H1 (cell line): ENCODE data around the gene BORCS8. TPM values are rescaled to one million over a fixed set of nuclear protein-coding genes. Genes with fewer than 3 reads are reported as not detected.

Experiments
- CHD1 ChIP-seq: IDR thresholded peaks from 2 replicates; pipeline ENCODE4 v1.6.1; 2012; ENCODE audit warnings: low read depth, low read length, improper control_type of control experiment
- NRF1 ChIP-seq: IDR thresholded peaks from 2 replicates; pipeline ENCODE4 v1.6.1; 2011; ENCODE audit warnings: mild to moderate bottlenecking, low read depth, low read length, improper control_type of control experiment
- polyA plus RNA-seq, 7 experiments: library from polyadenylated mRNA; depleted of rRNA in 3 of 7; stranded (reverse) in 5 of 7; unstranded in 2 of 7; fragments of >200 nt in 5 of 7; fragments of 200-250 nt in 2 of 7; gene quantifications; 1 replicate in 5 of 7; 2 replicates in 1 of 7; 4 replicates in 1 of 7; pipeline versions ENCODE4 v1.2.1 to v1.2.3, GENCODE V29; 2011 to 2013; ENCODE audit warnings: missing spikeins in 2 of 7, mixed read lengths in 2 of 7
- total RNA-seq: library from RNA; stranded (reverse); fragmentation: NEBNext Ultra II Directional; extraction: Animal tissue kit (Norgen Biotek cat#: 25700); gene quantifications from 2 replicates; pipeline ENCODE4 v1.2.1, GENCODE V29; 2021
- TF ChIP-seq, protein P1 (sequence below): IDR thresholded peaks from 2 replicates; pipeline ENCODE4 v1.6.1; 2012; ENCODE audit warnings: inconsistent platforms

BORCS8 gene
- total and polyA plus RNA-seq, 2 of the 8 experiments (the other 6 are each of a cell fraction or from before 2014, with no cell fraction given), result 15.0 to 15.9 TPM

DNA sequence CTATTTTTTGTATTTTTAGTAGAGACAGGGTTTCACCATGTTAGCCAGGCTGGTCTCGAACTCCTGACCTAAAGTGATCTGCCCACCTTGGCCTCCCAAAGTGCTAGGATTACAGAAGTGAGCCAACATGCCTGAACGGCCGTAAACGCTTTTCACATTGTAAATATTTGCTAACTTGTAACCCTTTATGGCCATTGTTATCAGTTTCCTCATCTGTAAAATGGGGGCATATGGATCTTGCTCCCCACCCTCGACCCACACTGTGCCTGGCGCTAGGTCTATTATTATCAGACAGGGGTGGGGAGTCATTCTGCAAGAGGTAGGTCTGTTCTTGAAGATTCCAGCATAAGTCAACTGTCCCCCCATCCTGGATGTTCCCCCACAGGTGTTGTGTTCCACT lies 31.7 kb upstream of the BORCS8 start (continued):
- TF ChIP-seq CHD1 (no peak), NRF1 (no peak)
- TF ChIP-seq, protein P1, sequence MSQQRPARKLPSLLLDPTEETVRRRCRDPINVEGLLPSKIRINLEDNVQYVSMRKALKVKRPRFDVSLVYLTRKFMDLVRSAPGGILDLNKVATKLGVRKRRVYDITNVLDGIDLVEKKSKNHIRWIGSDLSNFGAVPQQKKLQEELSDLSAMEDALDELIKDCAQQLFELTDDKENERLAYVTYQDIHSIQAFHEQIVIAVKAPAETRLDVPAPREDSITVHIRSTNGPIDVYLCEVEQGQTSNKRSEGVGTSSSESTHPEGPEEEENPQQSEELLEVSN, result no peak
- TF ChIP-seq, all 59 proteins: peak for 0
